HCT116 (cell line): ENCODE measurements around the gene AFF1. TPM values are rescaled to one million over a fixed set of nuclear protein-coding genes. Genes with fewer than 3 reads are reported as not detected.

Experiments
- ATAC-seq: fragments of 200-7000 bp; cut with Tn5 transposase; 2 replicates; pipeline ENCODE4 v1.9.1; 2020; ENCODE audit warnings: mild to moderate bottlenecking, moderate library complexity
- BruUV-seq: library from RNA; stranded (reverse); fragments of 400-500 nt; replicated peaks from 2 replicates; lab custom pipeline; 2021; lab: Mats Ljungman, UMichigan
- CTCF ChIA-PET: fragments of 300-600 bp; sonication (Branson Sonifier 250); formaldehyde crosslinking; loops from one replicate; lab custom pipeline; 2021; ENCODE audit warnings: antibody characterized with exemption; lab: Charles Lee
- POLR2A ChIA-PET: fragments of 300-600, 350-600 bp; sonication (Branson Sonifier 250); formaldehyde crosslinking; loops from one replicate; lab custom pipeline; 2021; ENCODE audit warnings: antibody characterized with exemption; lab: Charles Lee
- RAD21 ChIA-PET, 2 experiments: fragments of 300-600 bp; sonication (Branson Sonifier 250); formaldehyde crosslinking; loops; one replicate each; lab custom pipeline; 2023; ENCODE audit warnings: low total read pairs in 2 of 2; ENCODE audit not compliant: uncharacterized antibody in 2 of 2, unreplicated experiment in 2 of 2, low non-redundant PET in 1 of 2; lab: Charles Lee
- DNase-seq: peaks from one replicate; pipeline ENCODE4 v3.0.0-alpha.2; 2010; ENCODE audit warnings: low read depth, low spot score
- H2AFZ ChIP-seq: fragments of 200-600 bp; shearing (Covaris generic), sonication (generic); 2 replicates; pipeline ENCODE4 v1.6.1; 2017; ENCODE audit warnings: low read depth, mixed run types, mixed read lengths, antibody characterized with exemption, low read length; ENCODE audit not compliant: poor library complexity, severe bottlenecking
- H3K27ac ChIP-seq: 2 replicates; pipeline ENCODE4 v1.5.1; 2012; ENCODE audit warnings: low read depth, low read length
- H3K27me3 ChIP-seq: fragments of 200-600 bp; sonication (generic); 2 replicates; pipeline ENCODE4 v1.6.1; 2016; ENCODE audit warnings: mixed run types, low read length, mixed read lengths; ENCODE audit not compliant: insufficient read depth
- H3K36me3 ChIP-seq, 2 experiments: fragments of 200-500 bp in 1 of 2; fragments of 200-600 bp in 1 of 2; sonication (Bioruptor generic) in 1 of 2; sonication (generic) in 1 of 2; 2 replicates each; pipeline versions ENCODE4 v1.5.1 to v1.6.1; 2014 to 2016; ENCODE audit warnings: low read length in 2 of 2, inconsistent platforms in 1 of 2, mixed read lengths in 1 of 2, mixed run types in 1 of 2; ENCODE audit not compliant: insufficient read depth in 2 of 2, control insufficient read depth in 1 of 2
- H3K4me1 ChIP-seq, 2 experiments: fragments of 200-600 bp in 1 of 2; sonication (generic) in 1 of 2; 2 replicates each; pipeline versions ENCODE4 v1.5.1 to v1.6.1; 2012 to 2017; ENCODE audit warnings: low read length in 2 of 2, inconsistent platforms in 1 of 2, mild to moderate bottlenecking in 1 of 2, mixed read lengths in 1 of 2, mixed run types in 1 of 2, moderate library complexity in 1 of 2; ENCODE audit not compliant: insufficient read depth in 2 of 2, control insufficient read depth in 1 of 2
- H3K4me2 ChIP-seq: fragments of 200-600 bp; sonication (generic); 2 replicates; pipeline ENCODE4 v1.6.1; 2017; ENCODE audit warnings: mixed run types, low read length, mixed read lengths
- H3K4me3 ChIP-seq, 2 experiments: fragments of 200-600 bp in 1 of 2; sonication (generic) in 1 of 2; replicated peaks in 1 of 2; 2 replicates each; pipeline ENCODE4 v1.5.1; 2011 to 2016; ENCODE audit warnings: low read length in 2 of 2, control low read depth in 1 of 2, low read depth in 1 of 2, mild to moderate bottlenecking in 1 of 2, mixed read lengths in 1 of 2, mixed run types in 1 of 2
- H3K79me2 ChIP-seq: fragments of 200-600 bp; sonication (generic); 2 replicates; pipeline ENCODE4 v1.6.1; 2017; ENCODE audit warnings: mild to moderate bottlenecking, mixed run types, low read length, moderate library complexity, mixed read lengths; ENCODE audit not compliant: insufficient read depth
- H3K9ac ChIP-seq: fragments of 200-600 bp; sonication (generic); 2 replicates; pipeline ENCODE4 v1.6.1; 2016; ENCODE audit warnings: low read length, mixed read lengths
- H3K9me2 ChIP-seq: fragments of 200-600 bp; sonication (generic), shearing (Covaris generic); 2 replicates; pipeline ENCODE4 v1.6.1; 2017; ENCODE audit warnings: mixed run types, mild to moderate bottlenecking, moderate library complexity; ENCODE audit not compliant: insufficient read depth
- H3K9me3 ChIP-seq, 2 experiments: fragments of 200-500 bp in 1 of 2; fragments of 200-600 bp in 1 of 2; sonication (Bioruptor generic) in 1 of 2; sonication (generic) in 1 of 2; 2 replicates each; pipeline ENCODE4 v1.6.1; 2014 to 2017; ENCODE audit warnings: low read length in 2 of 2, mixed read lengths in 2 of 2, inconsistent platforms in 1 of 2, low read depth in 1 of 2, mild to moderate bottlenecking in 1 of 2, mixed run types in 1 of 2, moderate library complexity in 1 of 2; ENCODE audit not compliant: control insufficient read depth in 1 of 2, insufficient read depth in 1 of 2
- H4K20me1 ChIP-seq: fragments of 200-600 bp; sonication (generic), shearing (Covaris generic); 2 replicates; pipeline ENCODE4 v1.6.1; 2017; ENCODE audit warnings: mixed run types, mild to moderate bottlenecking, moderate library complexity; ENCODE audit not compliant: insufficient read depth
- ATF3 ChIP-seq: IDR thresholded peaks from 2 replicates; pipeline ENCODE4 v1.6.1; 2012
- REST ChIP-seq: IDR thresholded peaks from 2 replicates; pipeline ENCODE4 v1.6.1; 2012; ENCODE audit warnings: low read depth
- SP1 ChIP-seq: IDR thresholded peaks from 2 replicates; pipeline ENCODE4 v1.6.1; 2012; ENCODE audit warnings: low read depth
- TCF7L2 ChIP-seq: IDR thresholded peaks from 2 replicates; pipeline ENCODE4 v1.7.0; 2011; ENCODE audit warnings: borderline replicate concordance, inconsistent platforms; ENCODE audit not compliant: insufficient read depth, insufficient read length; ENCODE audit errors: extremely low read depth
- YY1 ChIP-seq: IDR thresholded peaks from 2 replicates; pipeline ENCODE4 v1.6.1; 2011; ENCODE audit warnings: low read length, low read depth, moderate library complexity, mild to moderate bottlenecking; ENCODE audit not compliant: insufficient replicate concordance; ENCODE audit errors: extremely low read depth
- intact Hi-C: fragments of 100-400 bp; cut with micrococcal nuclease; formaldehyde crosslinking; loops from 2 replicates; pipeline ENCODE4 v1.10.0; 2022
- total RNA-seq: library from RNA; stranded (reverse); gene quantifications from one replicate; pipeline ENCODE4 v1.2.1, GENCODE V29; 2021; ENCODE audit not compliant: unreplicated experiment

The AFF1 gene
- total RNA-seq, 1 experiment from 2014 or later = 43.1 TPM

GRCh38 chr4:87129681-87130080 lies 194.9 kb downstream of the AFF1 start:
- ChIA-PET CTCF (no interaction called here), RAD21 (no interaction called here), POLR2A (no interaction called here)
- no peaks in the 10 kb centered on the region for H3K9me3 ChIP-seq
- H3K27me3 ChIP-seq = no peaks in the 10 kb centered on the region
- no peaks in the 10 kb centered on the region for H3K79me2 ChIP-seq
- H3K4me2 ChIP-seq = no peak overlapping the region
- no peaks in the 10 kb centered on the region; a peak in 1 of 4 replicates for H3K36me3 ChIP-seq
- H3K4me3 ChIP-seq = no peak overlapping the region
- no peaks in the 10 kb centered on the region for H4K20me1 ChIP-seq
- ATAC-seq = no peak
- H3K4me1 ChIP-seq = no peaks in the 10 kb centered on the region
- no TSS peak for BruUV-seq
- no peaks in the 10 kb centered on the region for H3K9me2 ChIP-seq
- no peak for DNase-seq
- H3K9ac ChIP-seq = no peak overlapping the region
- no peak overlapping the region for H2AFZ ChIP-seq
- no peak overlapping the region for H3K27ac ChIP-seq
- intact Hi-C loops = no loop called here
- TF ChIP-seq SP1 = no peak
- no peak for TF ChIP-seq ATF3
- no peak for TF ChIP-seq YY1
- TF ChIP-seq REST = no peak
- no peak for TF ChIP-seq TCF7L2
